ENCODE data around the gene CLEC18B.

DNA sequence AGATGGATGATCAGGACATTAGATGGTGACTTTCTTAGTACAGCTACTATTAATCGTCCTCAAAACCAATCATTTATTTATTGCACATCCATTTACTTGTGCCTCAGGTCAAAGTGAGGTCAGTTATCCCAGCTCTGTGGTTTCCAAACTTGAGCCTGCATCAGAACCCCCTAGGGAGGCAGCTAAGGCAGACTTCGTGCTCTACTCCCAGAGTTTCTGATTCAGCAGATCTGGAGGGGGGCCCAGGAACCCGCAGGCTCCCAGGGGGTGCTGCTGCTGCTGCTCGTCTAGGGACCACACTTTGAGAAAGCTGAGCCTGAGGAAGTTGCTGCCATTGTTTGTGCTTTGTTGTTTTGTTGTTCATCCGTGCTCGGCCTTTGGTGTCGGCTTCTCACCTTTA lies 44.0 kb upstream of the CLEC18B start:
- TF ChIP-seq, protein P1, sequence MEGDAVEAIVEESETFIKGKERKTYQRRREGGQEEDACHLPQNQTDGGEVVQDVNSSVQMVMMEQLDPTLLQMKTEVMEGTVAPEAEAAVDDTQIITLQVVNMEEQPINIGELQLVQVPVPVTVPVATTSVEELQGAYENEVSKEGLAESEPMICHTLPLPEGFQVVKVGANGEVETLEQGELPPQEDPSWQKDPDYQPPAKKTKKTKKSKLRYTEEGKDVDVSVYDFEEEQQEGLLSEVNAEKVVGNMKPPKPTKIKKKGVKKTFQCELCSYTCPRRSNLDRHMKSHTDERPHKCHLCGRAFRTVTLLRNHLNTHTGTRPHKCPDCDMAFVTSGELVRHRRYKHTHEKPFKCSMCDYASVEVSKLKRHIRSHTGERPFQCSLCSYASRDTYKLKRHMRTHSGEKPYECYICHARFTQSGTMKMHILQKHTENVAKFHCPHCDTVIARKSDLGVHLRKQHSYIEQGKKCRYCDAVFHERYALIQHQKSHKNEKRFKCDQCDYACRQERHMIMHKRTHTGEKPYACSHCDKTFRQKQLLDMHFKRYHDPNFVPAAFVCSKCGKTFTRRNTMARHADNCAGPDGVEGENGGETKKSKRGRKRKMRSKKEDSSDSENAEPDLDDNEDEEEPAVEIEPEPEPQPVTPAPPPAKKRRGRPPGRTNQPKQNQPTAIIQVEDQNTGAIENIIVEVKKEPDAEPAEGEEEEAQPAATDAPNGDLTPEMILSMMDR (IDR thresholded peaks at IDR 0.05) = no peak
- TF ChIP-seq POLR2A (IDR thresholded peaks at IDR 0.05) (no peak), EP300 (IDR thresholded peaks at IDR 0.05; ENCODE audit: low read depth) (no peak), POLR2AphosphoS5 (IDR thresholded peaks at IDR 0.05) (no peak)

Measured in transverse colon (tissue), 4 donors.